Measurements from ENCODE around the gene REL.
"Not testable (repeated sequence)": the region's sequence is repeated elsewhere in the genome, so short reads cannot be mapped to it uniquely, and the experiment has no call there.

Gene REL

GRCh38 chr2:60868589-60869273, 12.6 kb upstream of the REL start:
- no peak for DNase-seq

- no peak for DNase-seq
Observed at GRCh38 chr2:60872510-60872928, 8.9 kb upstream of the REL start.

- no peak for DNase-seq
Observed at GRCh38 chr2:60873381-60873780, 8.0 kb upstream of the REL start.

- no peak for DNase-seq
Observed at GRCh38 chr2:60875520-60875919, 5.9 kb upstream of the REL start.

- no peak for DNase-seq
Observed at GRCh38 chr2:60880643-60881046, 729 bp upstream of the REL start.

- DNase-seq: peak; percentile 19
Observed at GRCh38 chr2:60882971-60883753, 1.8 kb downstream of the REL start.

- no peak for DNase-seq
Observed at GRCh38 chr2:60883896-60884295, 2.5 kb downstream of the REL start.

GRCh38 chr2:60884800-60885199, 3.4 kb downstream of the REL start:
- no peak for DNase-seq

- DNase-seq: no peak
Observed at GRCh38 chr2:60885683-60886082, 4.3 kb downstream of the REL start.

- DNase-seq: no peak
Observed at GRCh38 chr2:60886991-60887390, 5.6 kb downstream of the REL start.

GRCh38 chr2:60888853-60889252, 7.5 kb downstream of the REL start:
- no peak for DNase-seq

- not testable (repeated sequence) for DNase-seq
Observed at GRCh38 chr2:60889581-60890392, 8.4 kb downstream of the REL start.

- DNase-seq: no peak
Observed at GRCh38 chr2:60890393-60890707, 9.0 kb downstream of the REL start.

GRCh38 chr2:60891180-60891579, 9.8 kb downstream of the REL start:
- DNase-seq: no peak

GRCh38 chr2:60898567-60898966, 17.2 kb downstream of the REL start:
- no peak for DNase-seq

- DNase-seq: peak; percentile 69
Observed at GRCh38 chr2:60899230-60899891, 18.0 kb downstream of the REL start.

- DNase-seq: no peak
Observed at GRCh38 chr2:60899892-60900249, 18.5 kb downstream of the REL start.

GRCh38 chr2:60901296-60901695, 19.9 kb downstream of the REL start:
- DNase-seq: not testable (repeated sequence)

GRCh38 chr2:60905867-60906266, 24.5 kb downstream of the REL start:
- DNase-seq: not testable (repeated sequence)

- DNase-seq: no peak
Observed at GRCh38 chr2:60906395-60906794, 25.0 kb downstream of the REL start.

GRCh38 chr2:60907329-60907728, 26.0 kb downstream of the REL start:
- no peak for DNase-seq

- no peak for DNase-seq
Observed at GRCh38 chr2:60925994-60926740, 44.8 kb downstream of the REL start.

Measured in stimulated activated CD4-positive, alpha-beta T cell treated with anti-CD3 and anti-CD28 coated beads, Interleukin-15, amount 100 ng/mL, for 24 hours (primary cell).